ENCODE data around the gene BCKDHA. TPM values are rescaled to one million over a fixed set of nuclear protein-coding genes. Genes with fewer than 3 reads are reported as not detected.

BCKDHA gene
- total and polyA plus RNA-seq, 2 experiments from 2014 or later, result 30.3 to 39.6 TPM

DNA sequence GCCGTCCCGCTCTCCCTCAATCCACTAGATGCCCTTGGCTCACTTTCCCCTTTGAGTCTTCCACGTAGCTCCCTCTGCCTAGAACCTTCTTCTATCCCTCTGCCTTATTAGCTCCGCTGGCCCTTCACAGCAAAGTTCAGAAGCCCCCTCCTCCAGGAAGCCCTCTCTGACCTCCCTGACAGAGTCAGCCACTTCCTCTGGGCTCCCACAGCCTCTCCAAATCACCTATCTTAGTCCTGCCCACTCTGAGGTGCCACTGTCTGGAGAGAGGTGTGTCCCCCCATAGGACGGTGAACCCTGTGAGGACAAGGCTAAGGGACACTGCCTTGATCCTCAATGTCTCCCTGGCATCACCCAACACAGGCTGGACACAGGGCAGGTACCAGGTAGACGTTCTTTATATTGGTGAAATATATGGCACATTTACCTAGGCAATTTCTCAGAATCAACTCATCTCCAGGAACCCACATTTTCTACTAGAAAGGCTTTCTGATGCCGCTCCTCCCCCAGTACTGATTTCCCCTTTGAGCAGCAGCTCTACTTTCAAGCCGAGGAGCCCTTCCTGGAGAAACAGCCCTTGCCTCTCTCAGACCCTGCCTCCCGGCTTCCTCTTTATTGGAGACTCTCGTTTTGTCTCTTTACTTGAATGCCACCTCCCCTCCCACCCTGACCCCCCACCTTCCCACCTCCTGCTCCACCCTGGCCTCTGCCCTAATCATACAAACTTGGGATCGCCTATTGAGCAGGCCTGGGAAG is 40.5 kb upstream of the BCKDHA start:
- H3K79me2 ChIP-seq, result peaks cover 8% of the 10 kb centered on the region
- no peak overlapping the region for H3K4me2 ChIP-seq
- no peaks in the 10 kb centered on the region for H3K4me1 ChIP-seq (ENCODE audit: insufficient read depth)
- peaks cover 1% of the 10 kb centered on the region for H4K20me1 ChIP-seq (ENCODE audit: insufficient read depth, poor library complexity, severe bottlenecking)
- no peak for TF ChIP-seq EZH2phosphoT487 (IDR thresholded peaks at IDR 0.05; ENCODE audit: low read depth, severe bottlenecking, unreplicated experiment)
- no peak for TF ChIP-seq EZH2 (IDR thresholded peaks at IDR 0.05; ENCODE audit: borderline replicate concordance)
- TF ChIP-seq, protein P1, sequence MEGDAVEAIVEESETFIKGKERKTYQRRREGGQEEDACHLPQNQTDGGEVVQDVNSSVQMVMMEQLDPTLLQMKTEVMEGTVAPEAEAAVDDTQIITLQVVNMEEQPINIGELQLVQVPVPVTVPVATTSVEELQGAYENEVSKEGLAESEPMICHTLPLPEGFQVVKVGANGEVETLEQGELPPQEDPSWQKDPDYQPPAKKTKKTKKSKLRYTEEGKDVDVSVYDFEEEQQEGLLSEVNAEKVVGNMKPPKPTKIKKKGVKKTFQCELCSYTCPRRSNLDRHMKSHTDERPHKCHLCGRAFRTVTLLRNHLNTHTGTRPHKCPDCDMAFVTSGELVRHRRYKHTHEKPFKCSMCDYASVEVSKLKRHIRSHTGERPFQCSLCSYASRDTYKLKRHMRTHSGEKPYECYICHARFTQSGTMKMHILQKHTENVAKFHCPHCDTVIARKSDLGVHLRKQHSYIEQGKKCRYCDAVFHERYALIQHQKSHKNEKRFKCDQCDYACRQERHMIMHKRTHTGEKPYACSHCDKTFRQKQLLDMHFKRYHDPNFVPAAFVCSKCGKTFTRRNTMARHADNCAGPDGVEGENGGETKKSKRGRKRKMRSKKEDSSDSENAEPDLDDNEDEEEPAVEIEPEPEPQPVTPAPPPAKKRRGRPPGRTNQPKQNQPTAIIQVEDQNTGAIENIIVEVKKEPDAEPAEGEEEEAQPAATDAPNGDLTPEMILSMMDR (IDR thresholded peaks at IDR 0.05; ENCODE audit: poor library complexity), result no peak
- no peak overlapping the region for H3K4me3 ChIP-seq
- no peak for DNase-seq (ENCODE audit: low spot score)
- no peaks in the 10 kb centered on the region for H3K9me2 ChIP-seq (replicated peaks; ENCODE audit: insufficient read depth)
- no peaks in the 10 kb centered on the region for H3K9me3 ChIP-seq (ENCODE audit: low read depth)
- WGBS (ENCODE audit: low lambda C conversion rate, missing lambda C conversion rate), result 94% methylated on average over 11 of the region's 11 CpGs
- H3K27me3 ChIP-seq, result peaks cover 4% of the 10 kb centered on the region
- no peak overlapping the region for H2AFZ ChIP-seq
- no peak overlapping the region for H3K27ac ChIP-seq
- no peaks in the 10 kb centered on the region for H3K36me3 ChIP-seq (replicated peaks; ENCODE audit: insufficient read depth, low read depth)

DNA sequence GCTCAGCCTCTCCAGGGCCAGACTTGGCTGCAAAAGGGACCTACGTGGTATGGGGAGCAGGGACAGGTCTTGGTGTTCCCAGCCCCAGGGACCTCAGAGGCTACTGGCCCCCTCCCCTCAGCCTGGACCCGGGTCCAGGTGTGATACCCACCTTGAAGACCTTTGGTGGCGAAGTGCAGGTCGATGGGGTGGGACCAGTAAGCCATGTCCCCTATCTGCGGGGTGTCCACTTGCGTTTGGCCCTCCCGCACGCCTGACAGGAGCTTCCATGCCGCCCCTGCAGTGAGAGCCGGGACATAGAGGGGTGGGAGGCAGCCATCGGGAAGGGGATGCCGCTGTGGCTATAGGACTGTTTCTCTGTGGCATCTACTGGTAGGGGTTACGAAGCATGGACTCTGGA is 39.9 kb upstream of the BCKDHA start:
- Histone ChIP-seq H3K27ac (no peak overlapping the region), H3K9me3 (ENCODE audit: low read depth) (no peaks in the 10 kb centered on the region), H3K27me3 (no peaks in the 10 kb centered on the region), H3K4me2 (no peak overlapping the region), H3K4me1 (ENCODE audit: insufficient read depth) (no peaks in the 10 kb centered on the region), H3K79me2 (peaks cover 7% of the 10 kb centered on the region), H3K9me2 (replicated peaks; ENCODE audit: insufficient read depth) (no peaks in the 10 kb centered on the region), H2AFZ (no peak overlapping the region), H3K4me3 (no peak overlapping the region), H3K36me3 (replicated peaks; ENCODE audit: insufficient read depth, low read depth) (no peaks in the 10 kb centered on the region), H4K20me1 (ENCODE audit: insufficient read depth, poor library complexity, severe bottlenecking) (no peaks in the 10 kb centered on the region)
- no peak for DNase-seq (ENCODE audit: low spot score)
- WGBS (ENCODE audit: low lambda C conversion rate, missing lambda C conversion rate), result 94% methylated on average over 13 of the region's 13 CpGs
- TF ChIP-seq EZH2 (IDR thresholded peaks at IDR 0.05; ENCODE audit: borderline replicate concordance), result no peak
- TF ChIP-seq EZH2phosphoT487 (IDR thresholded peaks at IDR 0.05; ENCODE audit: low read depth, severe bottlenecking, unreplicated experiment), result no peak
- TF ChIP-seq, protein P1 (IDR thresholded peaks at IDR 0.05; ENCODE audit: poor library complexity), result no peak

DNA sequence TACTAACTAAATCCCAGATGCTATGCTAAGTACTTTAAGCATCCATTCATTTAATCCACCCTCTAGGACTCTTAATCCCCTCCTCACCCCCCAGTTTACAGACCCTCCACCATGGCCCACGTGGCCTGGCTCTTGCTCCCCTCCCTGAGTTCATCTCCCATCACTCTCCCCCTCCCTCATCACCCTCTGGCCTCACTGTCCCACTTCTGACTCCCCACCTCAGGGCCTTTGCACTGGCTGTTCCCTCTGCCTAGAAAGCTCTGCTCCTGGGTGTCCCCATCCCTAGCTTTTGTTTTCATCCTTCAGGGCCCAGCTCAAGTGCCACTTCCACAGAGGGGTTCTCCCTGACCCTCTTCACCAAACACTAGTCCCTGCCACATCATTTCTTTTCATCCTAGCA is 37.9 kb upstream of the BCKDHA start:
- peaks cover 4% of the 10 kb centered on the region for H3K79me2 ChIP-seq
- H3K4me1 ChIP-seq (ENCODE audit: insufficient read depth), result peaks cover 4% of the 10 kb centered on the region
- no peak overlapping the region for H2AFZ ChIP-seq
- H3K9me2 ChIP-seq (replicated peaks; ENCODE audit: insufficient read depth), result no peaks in the 10 kb centered on the region
- no peak for DNase-seq (ENCODE audit: low spot score)
- no peaks in the 10 kb centered on the region for H3K9me3 ChIP-seq (ENCODE audit: low read depth)
- no peaks in the 10 kb centered on the region for H3K27me3 ChIP-seq
- WGBS (ENCODE audit: low lambda C conversion rate, missing lambda C conversion rate), result no CpG with 5 or more reads among the region's 1 CpG
- H3K4me2 ChIP-seq, result no peak overlapping the region
- H4K20me1 ChIP-seq (ENCODE audit: insufficient read depth, poor library complexity, severe bottlenecking), result no peaks in the 10 kb centered on the region
- no peaks in the 10 kb centered on the region for H3K36me3 ChIP-seq (replicated peaks; ENCODE audit: insufficient read depth, low read depth)
- no peak overlapping the region for H3K4me3 ChIP-seq
- H3K27ac ChIP-seq, result no peak overlapping the region
- TF ChIP-seq EZH2phosphoT487 (IDR thresholded peaks at IDR 0.05; ENCODE audit: low read depth, severe bottlenecking, unreplicated experiment), result no peak
- TF ChIP-seq, protein P1 (IDR thresholded peaks at IDR 0.05; ENCODE audit: poor library complexity), result no peak
- TF ChIP-seq EZH2 (IDR thresholded peaks at IDR 0.05; ENCODE audit: borderline replicate concordance), result no peak

Measured in hepatocyte (in vitro differentiated cells).